ENCODE data around the gene CLDN10. TPM values are rescaled to one million over a fixed set of nuclear protein-coding genes. Genes with fewer than 3 reads are reported as not detected.

The CLDN10 gene
- total RNA-seq, 1 experiment from 2014 or later, result 10.5 TPM

- no peak for DNase-seq (ENCODE audit: low read depth, low spot score)
- Histone ChIP-seq H3K27me3 (ENCODE audit: control insufficient read depth, insufficient read depth, low read length) (no peaks in the 10 kb centered on the region), H3K36me3 (ENCODE audit: control insufficient read depth, insufficient read depth, low read length) (peaks cover 2% of the 10 kb centered on the region; the same call in 1 of the 2 replicates), H3K27ac (ENCODE audit: low read length) (no peak overlapping the region), H3K9me3 (ENCODE audit: control insufficient read depth, insufficient read depth, low read depth, low read length) (no peaks in the 10 kb centered on the region), H3K4me1 (ENCODE audit: control insufficient read depth, insufficient read depth, low read length) (no peaks in the 10 kb centered on the region), H3K4me3 (ENCODE audit: low read depth in 2 of 2, low read length in 2 of 2) (no peak overlapping the region)
- CTCF ChIA-PET, result no interaction called here
- TF ChIP-seq SIN3A (IDR thresholded peaks at IDR 0.05; ENCODE audit: borderline replicate concordance, insufficient read depth, low read depth, low read length) (no peak), POLR2AphosphoS5 (IDR thresholded peaks at IDR 0.05; ENCODE audit: low read depth, low read length) (no peak), CTCF (IDR thresholded peaks at IDR 0.05) (no peak), TCF7L2 (IDR thresholded peaks at IDR 0.05; ENCODE audit: low read depth, low read length) (no peak), REST (IDR thresholded peaks at IDR 0.05; ENCODE audit: insufficient read depth in 1 of 2, low read depth in 2 of 2, low read length in 1 of 2) (no peak)
- no TSS peak for BruUV-seq (replicated peaks)
- POLR2A ChIA-PET, result no interaction called here
- ATAC-seq, result no peak
- in situ Hi-C loops (cut with HindIII; ENCODE audit: low pct_unique_long_range_greater_than_20kb, low sequenced_read_pairs), result no loop called here
- intact Hi-C loops (cut with micrococcal nuclease; ENCODE audit: unreplicated experiment), result loop anchor here (5.0 kb wide), 1 partner anchor 36 kb away; no protein-coding TSS in a partner anchor
Observed at GRCh38 chr13:95626768-95627167, 74.2 kb downstream of the CLDN10 start.

GRCh38 chr13:95627590-95627989, 75.1 kb downstream of the CLDN10 start:
- H3K27me3 ChIP-seq (ENCODE audit: control insufficient read depth, insufficient read depth, low read length), result no peaks in the 10 kb centered on the region
- no peaks in the 10 kb centered on the region for H3K4me1 ChIP-seq (ENCODE audit: control insufficient read depth, insufficient read depth, low read length)
- H3K4me3 ChIP-seq (ENCODE audit: low read depth in 2 of 2, low read length in 2 of 2), result no peak overlapping the region
- TF ChIP-seq CTCF (IDR thresholded peaks at IDR 0.05), result no peak
- TF ChIP-seq SIN3A (IDR thresholded peaks at IDR 0.05; ENCODE audit: borderline replicate concordance, insufficient read depth, low read depth, low read length), result no peak
- TF ChIP-seq TCF7L2 (IDR thresholded peaks at IDR 0.05; ENCODE audit: low read depth, low read length), result no peak
- TF ChIP-seq REST (IDR thresholded peaks at IDR 0.05; ENCODE audit: insufficient read depth in 1 of 2, low read depth in 2 of 2, low read length in 1 of 2), result no peak
- TF ChIP-seq POLR2AphosphoS5 (IDR thresholded peaks at IDR 0.05; ENCODE audit: low read depth, low read length), result no peak
- H3K36me3 ChIP-seq (ENCODE audit: control insufficient read depth, insufficient read depth, low read length), result peaks cover 2% of the 10 kb centered on the region; the same call in 1 of the 2 replicates
- H3K27ac ChIP-seq (ENCODE audit: low read length), result no peak overlapping the region
- no TSS peak for BruUV-seq (replicated peaks)
- CTCF ChIA-PET, result no interaction called here
- in situ Hi-C loops (cut with HindIII; ENCODE audit: low pct_unique_long_range_greater_than_20kb, low sequenced_read_pairs) (no loop called here), intact Hi-C loops (cut with micrococcal nuclease; ENCODE audit: unreplicated experiment) (loop anchor here (5.0 kb wide), 1 partner anchor 35 kb away; no protein-coding TSS in a partner anchor)
- POLR2A ChIA-PET, result no interaction called here
- no peaks in the 10 kb centered on the region for H3K9me3 ChIP-seq (ENCODE audit: control insufficient read depth, insufficient read depth, low read depth, low read length)
- ATAC-seq (no peak), DNase-seq (ENCODE audit: low read depth, low spot score) (no peak)
